Fibroblast of mammary gland (primary cell): ENCODE measurements around the gene COX8A.
"Not testable (repeated sequence)": the region's sequence is repeated elsewhere in the genome, so short reads cannot be mapped to it uniquely, and the experiment has no call there.

ENCODE experiments used
- DNase-seq: peaks from one replicate; pipeline ENCODE4 v3.0.0-alpha.2; 2010; ENCODE audit warnings: low read depth
- H3K4me3 ChIP-seq: 2 replicates; pipeline ENCODE4 v1.5.1; 2011; ENCODE audit warnings: low read depth, mild to moderate bottlenecking, low read length, moderate library complexity; ENCODE audit not compliant: control insufficient read depth
- TF ChIP-seq, protein P1 (sequence below): conservative IDR thresholded peaks from 2 replicates; pipeline ENCODE4 v1.5.1; 2011; ENCODE audit warnings: low read depth, low read length, inconsistent platforms; ENCODE audit not compliant: control insufficient read depth, insufficient read depth

The COX8A gene

DNA sequence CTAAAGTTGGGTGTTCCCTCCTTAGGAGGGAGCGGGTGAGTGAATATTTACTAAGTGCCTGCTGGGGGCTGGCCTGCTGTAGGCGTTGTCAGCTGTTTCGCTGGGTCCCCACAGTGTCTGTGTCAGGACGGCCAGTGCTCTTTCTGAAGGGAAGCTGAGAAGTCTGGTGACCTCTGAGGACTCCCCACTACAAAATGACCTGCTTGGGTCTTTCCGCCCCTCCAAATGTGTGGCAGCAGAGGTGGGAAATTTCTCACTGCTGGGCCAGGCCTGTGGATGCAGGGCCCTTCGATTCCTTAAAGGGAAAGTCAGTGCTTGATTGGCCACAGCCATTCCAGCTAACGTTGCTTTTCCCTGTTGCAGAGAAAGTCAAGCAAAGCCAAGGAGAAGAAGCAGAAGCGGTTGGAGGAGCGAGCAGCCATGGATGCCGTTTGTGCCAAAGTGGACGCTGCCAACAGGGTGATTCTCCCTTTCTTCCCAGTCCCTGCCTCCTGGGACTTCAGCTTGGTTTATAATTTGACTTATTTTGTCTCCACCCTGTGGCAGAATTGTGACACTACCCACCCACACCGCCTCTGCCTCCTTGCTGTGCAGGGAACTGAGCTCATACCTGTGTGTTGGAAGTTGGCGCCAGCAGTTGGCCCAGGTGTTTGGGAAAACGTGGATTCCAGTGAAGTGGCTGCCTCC, 28.8 kb upstream of the COX8A start:
- TF ChIP-seq, protein P1, sequence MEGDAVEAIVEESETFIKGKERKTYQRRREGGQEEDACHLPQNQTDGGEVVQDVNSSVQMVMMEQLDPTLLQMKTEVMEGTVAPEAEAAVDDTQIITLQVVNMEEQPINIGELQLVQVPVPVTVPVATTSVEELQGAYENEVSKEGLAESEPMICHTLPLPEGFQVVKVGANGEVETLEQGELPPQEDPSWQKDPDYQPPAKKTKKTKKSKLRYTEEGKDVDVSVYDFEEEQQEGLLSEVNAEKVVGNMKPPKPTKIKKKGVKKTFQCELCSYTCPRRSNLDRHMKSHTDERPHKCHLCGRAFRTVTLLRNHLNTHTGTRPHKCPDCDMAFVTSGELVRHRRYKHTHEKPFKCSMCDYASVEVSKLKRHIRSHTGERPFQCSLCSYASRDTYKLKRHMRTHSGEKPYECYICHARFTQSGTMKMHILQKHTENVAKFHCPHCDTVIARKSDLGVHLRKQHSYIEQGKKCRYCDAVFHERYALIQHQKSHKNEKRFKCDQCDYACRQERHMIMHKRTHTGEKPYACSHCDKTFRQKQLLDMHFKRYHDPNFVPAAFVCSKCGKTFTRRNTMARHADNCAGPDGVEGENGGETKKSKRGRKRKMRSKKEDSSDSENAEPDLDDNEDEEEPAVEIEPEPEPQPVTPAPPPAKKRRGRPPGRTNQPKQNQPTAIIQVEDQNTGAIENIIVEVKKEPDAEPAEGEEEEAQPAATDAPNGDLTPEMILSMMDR, result peak; percentile 67
- peak; percentile 82 for DNase-seq

DNA sequence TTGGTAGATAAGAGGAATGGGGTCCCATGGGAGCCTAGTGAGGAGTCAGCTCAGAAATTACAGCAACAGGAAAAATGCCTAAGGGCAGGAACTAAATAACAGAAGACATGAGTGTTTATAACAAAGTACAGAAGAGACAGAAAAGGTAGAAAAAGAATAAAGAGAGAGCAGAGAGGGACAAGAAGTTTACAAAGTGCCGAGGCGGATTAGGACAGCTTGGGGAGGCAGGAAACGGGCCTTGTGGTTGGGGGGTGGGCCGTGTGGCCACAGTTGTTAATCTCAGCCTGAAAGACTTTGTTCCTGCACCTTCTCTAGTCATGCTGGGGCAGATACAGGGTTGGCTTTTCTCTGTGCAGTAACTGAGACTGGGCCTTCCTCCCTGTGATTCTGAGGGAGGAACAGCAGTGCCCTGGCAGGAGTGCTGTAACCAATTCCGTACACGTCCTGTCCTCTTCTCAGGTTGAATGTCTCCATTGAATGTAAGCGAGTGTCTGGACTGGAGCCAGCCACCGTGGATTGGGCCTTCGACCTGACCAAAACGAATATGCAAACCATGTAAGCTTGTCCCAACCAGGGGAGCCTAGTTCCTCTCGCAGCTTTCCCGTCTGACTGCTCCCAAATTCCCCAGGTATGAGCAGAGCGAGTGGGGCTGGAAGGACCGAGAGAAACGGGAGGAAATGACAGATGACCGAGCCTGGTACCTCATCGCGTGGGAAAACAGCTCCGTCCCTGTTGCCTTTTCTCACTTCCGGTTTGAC, 22.5 kb upstream of the COX8A start:
- TF ChIP-seq, protein P1, result no peak
- DNase-seq, result no peak
- H3K4me3 ChIP-seq, result no peak overlapping the region

More for the DNA sequence above, 28.8 kb upstream of the COX8A start:
- H3K4me3 ChIP-seq, result no peak overlapping the region

DNA sequence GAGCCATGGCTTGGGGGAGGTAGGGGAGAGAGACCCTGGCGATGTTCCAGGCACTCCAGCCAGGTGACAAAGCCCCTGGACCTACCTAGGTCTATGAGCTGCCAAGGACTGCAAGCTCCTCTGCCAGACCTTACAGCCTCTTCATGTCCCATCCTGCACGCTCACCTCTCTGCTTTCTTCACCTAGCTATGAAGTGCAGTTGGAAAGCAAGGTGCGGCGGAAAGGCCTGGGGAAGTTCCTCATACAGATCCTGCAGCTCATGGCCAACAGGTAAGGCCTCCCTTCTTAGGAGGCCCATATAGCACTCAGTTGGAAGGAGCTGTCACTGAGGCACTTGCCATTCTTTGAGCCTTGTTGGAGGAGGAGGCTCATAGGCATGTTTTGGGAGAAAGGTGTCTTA, 21.9 kb upstream of the COX8A start:
- DNase-seq, result no peak
- H3K4me3 ChIP-seq, result no peak overlapping the region
- TF ChIP-seq, protein P1, result no peak

DNA sequence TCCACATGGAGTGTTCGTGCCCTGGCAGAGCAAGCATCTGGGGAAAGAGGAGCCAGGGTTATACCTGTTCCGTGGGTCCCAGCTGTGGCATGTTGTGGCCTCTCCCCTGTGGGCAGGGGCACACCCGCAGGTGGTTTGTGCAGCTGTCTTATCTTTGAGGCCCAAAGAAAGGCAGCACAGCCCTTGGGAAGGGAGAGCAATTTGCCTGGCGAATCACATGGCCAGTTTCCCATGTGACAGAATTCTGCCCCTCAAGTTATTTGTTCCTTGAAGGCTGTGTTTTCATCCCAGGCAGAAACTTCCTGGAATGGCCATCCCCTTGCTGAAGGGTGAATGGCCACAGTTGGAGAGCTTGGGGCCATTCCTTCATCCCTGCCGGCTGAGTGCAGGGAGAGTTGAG, 16.4 kb upstream of the COX8A start:
- no peak overlapping the region for H3K4me3 ChIP-seq
- DNase-seq, result no peak
- TF ChIP-seq, protein P1, result no peak

DNA sequence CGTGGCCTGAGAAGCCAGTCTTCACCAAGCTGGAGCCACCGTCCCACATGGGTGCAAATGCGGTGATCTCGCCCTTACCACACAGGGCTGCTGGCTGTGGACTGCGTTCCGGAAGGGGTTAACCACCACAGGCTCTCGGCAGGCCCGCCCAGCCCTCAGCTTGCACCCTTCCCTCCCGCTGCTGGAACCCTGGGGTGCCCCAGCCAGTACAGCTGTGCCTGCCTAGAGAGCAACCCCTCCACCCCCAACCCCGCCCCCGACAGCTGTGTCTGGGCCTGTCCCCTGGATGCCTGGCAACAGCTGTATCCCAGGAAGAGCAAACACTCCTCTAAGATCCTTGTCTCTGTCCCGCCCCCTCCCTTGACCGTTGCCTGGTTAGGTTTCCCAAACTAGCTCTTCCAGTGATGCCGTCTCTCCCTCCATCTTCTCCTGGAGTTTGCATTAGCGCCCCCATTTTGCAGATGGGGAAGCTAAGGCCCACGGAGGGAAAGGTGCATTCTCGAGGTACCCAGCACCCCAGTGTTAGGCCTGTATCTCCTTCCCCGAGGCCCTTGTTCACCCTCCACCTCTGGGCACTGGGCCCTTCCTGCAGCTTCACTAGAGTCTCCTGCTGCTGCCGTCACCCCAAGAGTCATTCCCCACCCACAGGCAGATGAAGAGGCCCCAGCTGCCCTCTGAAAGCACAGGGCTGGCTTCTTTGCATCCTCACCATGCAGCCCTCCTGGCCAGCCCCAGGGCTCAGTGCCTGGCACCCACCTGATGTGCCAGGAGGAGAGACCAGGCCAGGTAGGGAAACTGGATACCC, 12.6 kb upstream of the COX8A start:
- peak; percentile 41 for DNase-seq
- H3K4me3 ChIP-seq, result no peak overlapping the region
- TF ChIP-seq, protein P1, result no peak

DNA sequence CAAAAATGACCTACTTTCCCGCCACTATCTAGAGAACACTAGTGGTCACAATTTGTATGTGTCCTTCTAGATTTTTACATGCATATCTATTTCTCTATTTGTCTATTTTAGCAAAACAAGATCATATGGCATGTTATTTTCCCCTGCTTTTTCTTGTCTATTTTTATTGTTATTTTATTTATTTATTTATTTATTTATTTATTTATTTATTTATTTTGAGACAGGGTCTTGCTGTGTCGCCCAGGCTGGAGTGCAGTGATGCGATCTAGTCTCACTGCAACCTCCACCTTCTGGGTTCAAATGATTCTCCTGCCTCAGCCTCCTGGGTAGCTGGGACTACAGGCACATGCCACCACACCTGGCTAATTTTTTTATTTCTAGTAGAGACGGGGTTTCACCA, 10.5 kb upstream of the COX8A start:
- H3K4me3 ChIP-seq, DNase-seq: not testable (repeated sequence)

DNA sequence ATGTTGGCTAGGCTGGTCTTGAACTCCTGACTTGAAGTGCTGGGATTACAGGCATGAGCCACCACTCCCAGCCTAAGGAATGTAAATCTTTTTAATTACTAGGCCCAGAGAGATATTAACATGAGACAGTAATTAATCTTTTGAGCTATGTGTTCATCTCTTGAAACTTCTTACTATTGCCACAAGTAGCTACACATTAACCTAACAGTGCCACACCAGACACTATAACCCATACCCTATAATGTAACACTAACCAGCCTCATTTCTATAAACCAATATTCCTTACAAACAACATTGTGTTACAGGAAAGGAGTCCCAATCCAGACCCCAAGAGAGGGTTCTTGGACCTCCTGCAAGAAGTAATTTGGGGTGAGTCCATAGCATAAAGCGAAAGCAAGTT, 8.0 kb upstream of the COX8A start:
- no peak for DNase-seq
- TF ChIP-seq, protein P1, result no peak
- H3K4me3 ChIP-seq, result no peak overlapping the region
